Breast epithelium (tissue), 3 donors: ENCODE results near the gene AOC3.

ENCODE experiments used
- POLR2A ChIP-seq: fragments of 450-650 bp; IDR thresholded peaks from one replicate; pipeline ENCODE4 v1.6.1; 2016; ENCODE audit warnings: antibody characterized with exemption, mild to moderate bottlenecking, moderate library complexity
- POLR2AphosphoS5 ChIP-seq, 3 donors: sonication (generic); formaldehyde crosslinking; IDR thresholded peaks; one replicate each; pipeline ENCODE4 v1.6.1; 2017; ENCODE audit warnings: antibody characterized with exemption in 3 of 3

DNA sequence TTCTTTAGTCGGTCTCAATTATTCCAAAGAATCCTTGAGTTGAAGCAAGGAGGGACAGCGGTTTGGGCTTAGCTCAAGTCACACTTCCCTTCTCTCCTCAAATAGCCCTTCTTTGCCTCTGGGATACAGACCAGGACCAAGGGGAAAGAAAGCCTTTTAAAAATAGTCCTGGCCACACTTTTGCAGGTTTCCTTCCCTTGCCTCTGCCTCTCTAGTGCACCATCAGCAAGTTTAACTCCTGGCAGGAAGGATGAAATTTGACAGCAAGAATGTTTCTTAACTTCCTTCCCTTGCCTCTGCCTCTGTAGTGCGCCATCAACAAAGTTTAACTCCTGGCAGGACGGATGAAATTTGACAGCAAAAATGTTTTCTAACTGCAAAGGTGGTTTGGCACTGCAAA is 42.4 kb downstream of the AOC3 start:
- no peak for TF ChIP-seq POLR2AphosphoS5 (IDR thresholded peaks at IDR 0.05)
- TF ChIP-seq POLR2A = no peak
